Activated naive CD8-positive, alpha-beta T cell treated with anti-CD3 and anti-CD28 coated beads for 36 hours (primary cell): Measurements from ENCODE around the gene SH3PXD2B. TPM values are rescaled to one million over a fixed set of nuclear protein-coding genes. Genes with fewer than 3 reads are reported as not detected.
"Not testable (repeated sequence)": the region's sequence is repeated elsewhere in the genome, so short reads cannot be mapped to it uniquely, and the experiment has no call there.

Source experiments
- DNase-seq: peaks from one replicate; pipeline ENCODE4 v3.0.0; 2021
- H3K27ac Mint-ChIP-seq: one replicate; pipeline ENCODE4 v1.8.0; 2022; ENCODE audit warnings: mild to moderate bottlenecking, moderate library complexity, mixed read lengths
- H3K27me3 Mint-ChIP-seq: one replicate; pipeline ENCODE4 v1.8.0; 2022; ENCODE audit warnings: mild to moderate bottlenecking, mixed read lengths
- H3K36me3 Mint-ChIP-seq: one replicate; pipeline ENCODE4 v1.8.0; 2021; ENCODE audit warnings: mild to moderate bottlenecking, mixed read lengths
- H3K4me1 Mint-ChIP-seq: one replicate; pipeline ENCODE4 v1.8.0; 2021; ENCODE audit warnings: mixed read lengths
- H3K4me3 Mint-ChIP-seq: one replicate; pipeline ENCODE4 v1.8.0; 2022; ENCODE audit warnings: mild to moderate bottlenecking, moderate library complexity, mixed read lengths
- H3K9me3 Mint-ChIP-seq: one replicate; pipeline ENCODE4 v1.8.0; 2022; ENCODE audit warnings: mixed read lengths
- total RNA-seq, 2 experiments: library from RNA; stranded (reverse); gene quantifications; one replicate each; pipeline ENCODE4 v1.2.3, GENCODE V29; 2021

SH3PXD2B gene
- total RNA-seq, 2 experiments from 2014 or later = 0.80 to 0.84 TPM

DNA sequence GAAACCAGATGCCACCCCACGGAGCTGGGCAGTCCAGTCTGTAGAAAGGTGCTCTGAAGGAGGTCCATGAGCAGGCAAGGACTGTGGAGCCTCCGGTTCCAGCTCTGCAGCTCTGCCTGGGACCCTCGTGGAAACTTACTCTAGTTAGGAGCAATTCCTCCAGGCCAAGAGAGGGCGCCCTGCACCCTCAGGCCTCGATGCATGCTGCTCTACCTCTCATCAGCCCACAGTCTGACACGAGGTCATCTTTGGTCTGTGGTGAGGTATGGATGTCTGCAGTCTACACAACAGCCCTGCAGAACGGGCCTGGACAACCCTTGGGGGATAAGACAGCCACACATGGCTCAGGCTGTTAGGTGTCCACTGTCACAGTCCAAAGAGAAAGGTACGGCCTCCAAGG lies 120.1 kb downstream of the SH3PXD2B start:
- no peaks in the 10 kb centered on the region for H3K36me3 Mint-ChIP-seq
- DNase-seq = peak; percentile 11
- no peaks in the 10 kb centered on the region for H3K9me3 Mint-ChIP-seq
- H3K27ac Mint-ChIP-seq = no peak overlapping the region
- H3K4me3 Mint-ChIP-seq = no peak overlapping the region
- H3K27me3 Mint-ChIP-seq = no peaks in the 10 kb centered on the region
- no peaks in the 10 kb centered on the region for H3K4me1 Mint-ChIP-seq

DNA sequence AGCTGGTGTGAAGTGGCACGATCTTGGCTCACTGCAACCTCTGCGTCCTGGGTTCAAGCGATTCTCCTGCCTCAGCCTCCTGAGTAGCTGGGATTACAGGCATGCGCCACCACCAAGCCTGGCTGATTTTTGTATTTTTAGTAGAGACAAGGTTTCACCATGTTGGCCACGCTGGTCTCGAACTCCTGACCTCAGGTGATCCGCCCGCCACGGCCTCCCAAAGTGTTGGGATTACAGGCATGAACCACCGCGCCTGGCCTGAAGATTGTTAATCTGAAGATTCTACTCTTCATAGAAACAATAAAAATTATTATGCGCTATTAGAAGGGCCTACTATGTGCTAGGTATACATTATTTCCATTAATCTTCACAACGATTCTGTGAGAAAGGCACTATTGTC lies 127.4 kb downstream of the SH3PXD2B start:
- H3K4me3 Mint-ChIP-seq, H3K27me3 Mint-ChIP-seq, DNase-seq, H3K4me1 Mint-ChIP-seq, H3K27ac Mint-ChIP-seq, H3K9me3 Mint-ChIP-seq, H3K36me3 Mint-ChIP-seq: not testable (repeated sequence)

GRCh38 chr5:172325452-172325851 lies 128.9 kb downstream of the SH3PXD2B start:
- H3K4me3 Mint-ChIP-seq = no peak overlapping the region
- no peaks in the 10 kb centered on the region for H3K27me3 Mint-ChIP-seq
- no peak for DNase-seq
- no peaks in the 10 kb centered on the region for H3K36me3 Mint-ChIP-seq
- no peaks in the 10 kb centered on the region for H3K4me1 Mint-ChIP-seq
- H3K27ac Mint-ChIP-seq = no peak overlapping the region
- H3K9me3 Mint-ChIP-seq = no peaks in the 10 kb centered on the region

- H3K4me3 Mint-ChIP-seq = no peak overlapping the region
- no peaks in the 10 kb centered on the region for H3K36me3 Mint-ChIP-seq
- no peak overlapping the region for H3K27ac Mint-ChIP-seq
- peaks cover 1% of the 10 kb centered on the region for H3K4me1 Mint-ChIP-seq
- DNase-seq = no peak
- H3K9me3 Mint-ChIP-seq = no peaks in the 10 kb centered on the region
- no peaks in the 10 kb centered on the region for H3K27me3 Mint-ChIP-seq
These were observed 132.0 kb downstream of the SH3PXD2B start for GRCh38 chr5:172322028-172322965.

DNA sequence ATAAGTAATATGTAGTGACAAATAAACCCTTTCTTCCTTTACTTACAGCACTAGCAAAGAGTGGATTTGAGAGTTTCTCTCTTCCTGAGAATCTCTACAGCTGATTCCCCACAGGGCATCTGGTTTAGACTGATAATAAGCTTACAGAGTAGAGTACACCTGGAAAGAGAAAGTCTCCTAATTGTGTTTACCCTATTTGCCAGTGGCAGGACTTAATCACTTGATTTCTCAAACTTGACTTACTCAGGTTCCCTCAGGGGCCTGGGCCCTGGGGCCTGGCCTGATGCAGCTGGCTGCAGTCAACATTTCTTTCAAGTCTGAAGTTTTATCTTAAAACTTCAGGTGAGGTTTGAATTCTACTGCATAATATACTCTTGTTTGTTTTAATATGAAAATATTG lies 132.7 kb downstream of the SH3PXD2B start:
- DNase-seq = no peak
- H3K4me1 Mint-ChIP-seq = peaks cover 1% of the 10 kb centered on the region
- no peaks in the 10 kb centered on the region for H3K9me3 Mint-ChIP-seq
- no peak overlapping the region for H3K27ac Mint-ChIP-seq
- H3K36me3 Mint-ChIP-seq = no peaks in the 10 kb centered on the region
- H3K4me3 Mint-ChIP-seq = no peak overlapping the region
- H3K27me3 Mint-ChIP-seq = no peaks in the 10 kb centered on the region

DNA sequence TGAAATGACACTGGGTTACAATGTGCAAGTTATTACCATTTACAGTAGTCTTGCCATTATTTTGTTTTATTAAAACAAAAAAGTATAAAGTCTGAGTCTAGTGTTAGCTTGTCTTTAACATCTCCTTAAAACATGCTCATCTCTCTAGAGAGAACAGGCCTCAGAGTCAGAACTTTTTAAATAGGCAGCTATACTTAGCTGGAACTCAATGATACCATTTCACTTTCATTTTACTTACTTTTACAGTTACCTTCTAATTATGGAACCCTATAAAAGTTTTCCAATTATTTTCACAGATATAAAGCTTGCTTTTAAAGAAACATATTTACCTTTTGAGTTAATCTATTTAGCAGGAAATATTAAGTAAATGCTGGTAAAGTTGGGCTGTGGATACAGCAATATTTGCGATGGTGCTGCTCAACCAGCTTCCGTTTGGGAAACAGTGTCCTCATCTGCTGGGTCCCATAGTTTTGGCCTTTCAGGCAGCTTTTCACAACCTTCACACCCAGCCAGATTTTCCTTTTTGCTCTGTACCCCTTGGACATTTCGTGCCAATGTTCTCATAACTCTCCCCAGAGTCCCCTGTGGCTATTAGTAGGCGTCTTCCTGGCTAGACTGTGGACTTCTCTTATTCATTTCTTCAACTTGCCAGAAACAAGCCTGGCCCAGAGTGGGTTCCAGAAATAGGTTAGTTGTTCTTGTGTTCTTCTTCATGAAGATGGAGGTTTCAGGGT lies 134.4 kb downstream of the SH3PXD2B start:
- Mint-ChIP-seq H3K27ac (no peak overlapping the region), H3K4me3 (no peak overlapping the region), H3K9me3 (no peaks in the 10 kb centered on the region), H3K36me3 (no peaks in the 10 kb centered on the region), H3K27me3 (no peaks in the 10 kb centered on the region), H3K4me1 (peaks cover 1% of the 10 kb centered on the region)
- no peak for DNase-seq

GRCh38 chr5:172315587-172316493 lies 138.5 kb downstream of the SH3PXD2B start:
- Mint-ChIP-seq H3K4me1 (peaks cover 1% of the 10 kb centered on the region), H3K4me3 (no peak overlapping the region), H3K9me3 (no peaks in the 10 kb centered on the region), H3K27me3 (peaks cover 3% of the 10 kb centered on the region), H3K27ac (no peak overlapping the region), H3K36me3 (no peaks in the 10 kb centered on the region)
- no peak for DNase-seq

DNA sequence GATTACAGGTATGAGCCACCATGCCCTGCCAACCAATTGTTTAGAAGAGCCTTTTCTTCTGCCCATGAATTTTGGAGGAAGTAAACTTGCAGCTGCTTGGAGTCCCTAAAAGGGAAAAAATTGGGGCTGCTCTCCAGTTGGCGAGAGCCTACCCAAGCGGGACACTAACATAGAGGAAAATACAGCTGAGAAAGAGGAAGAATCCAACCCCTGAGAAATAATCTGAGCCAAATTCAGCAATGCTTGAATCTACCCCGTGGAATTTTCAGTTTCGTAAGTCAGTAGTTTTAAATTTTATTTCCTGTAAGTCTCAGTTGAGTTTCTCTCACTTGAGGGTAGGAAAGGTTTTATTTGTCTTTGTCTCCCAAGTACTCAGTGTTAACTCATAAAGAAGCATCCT lies 140.4 kb downstream of the SH3PXD2B start:
- Mint-ChIP-seq H3K4me1 (no peaks in the 10 kb centered on the region), H3K4me3 (no peak overlapping the region), H3K36me3 (no peaks in the 10 kb centered on the region), H3K9me3 (no peaks in the 10 kb centered on the region), H3K27me3 (peaks cover 3% of the 10 kb centered on the region), H3K27ac (no peak overlapping the region)
- no peak for DNase-seq

- H3K27ac Mint-ChIP-seq = no peak overlapping the region
- H3K4me1 Mint-ChIP-seq = no peaks in the 10 kb centered on the region
- no peak for DNase-seq
- no peaks in the 10 kb centered on the region for H3K36me3 Mint-ChIP-seq
- no peaks in the 10 kb centered on the region for H3K9me3 Mint-ChIP-seq
- no peak overlapping the region for H3K4me3 Mint-ChIP-seq
- peaks cover 3% of the 10 kb centered on the region for H3K27me3 Mint-ChIP-seq
These were observed 142.0 kb downstream of the SH3PXD2B start for GRCh38 chr5:172312286-172312685.

DNA sequence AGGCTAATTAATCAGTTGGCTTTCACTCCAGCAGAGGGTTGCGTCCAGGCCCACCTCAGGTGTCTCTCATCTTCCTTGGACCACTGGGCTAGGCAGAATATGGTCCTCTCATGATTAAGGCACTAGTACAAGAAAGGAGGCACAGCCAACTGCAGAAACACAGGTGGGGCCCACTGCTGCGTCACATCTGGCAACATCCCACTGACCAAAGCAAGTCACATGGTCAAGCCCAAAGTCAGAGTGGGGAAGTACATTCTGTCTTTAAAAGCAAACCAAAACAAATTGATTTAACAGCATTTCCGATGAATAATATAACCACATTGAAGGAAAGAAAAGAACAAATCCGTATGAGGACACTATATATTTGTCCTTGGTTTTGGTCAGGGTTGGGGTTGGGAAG lies 142.7 kb downstream of the SH3PXD2B start:
- Mint-ChIP-seq H3K4me3 (no peak overlapping the region), H3K36me3 (no peaks in the 10 kb centered on the region), H3K27ac (no peak overlapping the region), H3K9me3 (no peaks in the 10 kb centered on the region), H3K27me3 (peaks cover 3% of the 10 kb centered on the region), H3K4me1 (no peaks in the 10 kb centered on the region)
- DNase-seq = no peak

GRCh38 chr5:172311026-172311425 lies 143.3 kb downstream of the SH3PXD2B start:
- Mint-ChIP-seq H3K9me3 (no peaks in the 10 kb centered on the region), H3K4me1 (no peaks in the 10 kb centered on the region), H3K27ac (no peak overlapping the region)

GRCh38 chr5:172305380-172305779 lies 148.9 kb downstream of the SH3PXD2B start:
- DNase-seq = no peak
- no peaks in the 10 kb centered on the region for H3K36me3 Mint-ChIP-seq
- H3K9me3 Mint-ChIP-seq = peaks cover 2% of the 10 kb centered on the region
- H3K27me3 Mint-ChIP-seq = peaks cover 5% of the 10 kb centered on the region
- no peak overlapping the region for H3K4me3 Mint-ChIP-seq
- no peaks in the 10 kb centered on the region for H3K4me1 Mint-ChIP-seq
- H3K27ac Mint-ChIP-seq = no peak overlapping the region

More at GRCh38 chr5:172311026-172311425, 143.3 kb downstream of the SH3PXD2B start:
- H3K36me3 Mint-ChIP-seq = no peaks in the 10 kb centered on the region
- peaks cover 3% of the 10 kb centered on the region for H3K27me3 Mint-ChIP-seq
- no peak overlapping the region for H3K4me3 Mint-ChIP-seq
- DNase-seq = no peak

- H3K27ac Mint-ChIP-seq = peak overlapping the region; percentile 12
- peaks cover 2% of the 10 kb centered on the region for H3K9me3 Mint-ChIP-seq
- no peaks in the 10 kb centered on the region for H3K36me3 Mint-ChIP-seq
- H3K4me1 Mint-ChIP-seq = no peaks in the 10 kb centered on the region
- H3K27me3 Mint-ChIP-seq = peaks cover 5% of the 10 kb centered on the region
- no peak overlapping the region for H3K4me3 Mint-ChIP-seq
- DNase-seq = no peak
These were observed 150.6 kb downstream of the SH3PXD2B start for GRCh38 chr5:172303572-172304335.

DNA sequence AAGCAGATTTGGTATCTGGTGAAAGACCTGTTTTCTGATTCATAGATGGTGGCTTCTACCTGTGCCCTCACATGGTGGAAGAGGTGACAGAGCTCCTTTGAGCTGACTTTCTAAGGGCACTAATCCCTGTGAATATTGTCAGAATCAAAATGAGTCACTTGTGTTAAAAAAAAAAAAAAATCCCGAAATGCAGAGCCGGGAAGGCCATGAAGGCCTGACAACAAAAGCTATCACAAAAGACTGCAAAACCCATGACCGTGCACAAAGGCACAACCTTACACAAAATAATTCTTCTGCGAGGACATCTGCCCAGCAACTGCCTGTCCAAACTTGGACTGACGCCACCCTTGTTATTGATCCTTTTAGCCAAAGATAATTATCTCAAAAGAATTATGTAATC lies 151.2 kb downstream of the SH3PXD2B start:
- peaks cover 5% of the 10 kb centered on the region for H3K27me3 Mint-ChIP-seq
- no peak overlapping the region for H3K4me3 Mint-ChIP-seq
- H3K9me3 Mint-ChIP-seq = peaks cover 2% of the 10 kb centered on the region
- H3K36me3 Mint-ChIP-seq = no peaks in the 10 kb centered on the region
- no peak overlapping the region for H3K27ac Mint-ChIP-seq
- H3K4me1 Mint-ChIP-seq = no peaks in the 10 kb centered on the region
- no peak for DNase-seq
